GM18873 (cell line): ENCODE results near the gene ZNF428.
"Not testable (repeated sequence)": the region's sequence is repeated elsewhere in the genome, so short reads cannot be mapped to it uniquely, and the experiment has no call there.

Experiments used
- ATAC-seq: cut with Tn5 transposase; IDR thresholded peaks from one replicate; pipeline ENCODE4 v1.9.1; 2021; ENCODE audit warnings: mild to moderate bottlenecking, moderate library complexity, moderate number of reproducible peaks; ENCODE audit not compliant: unreplicated experiment, low FRiP score

The ZNF428 gene

DNA sequence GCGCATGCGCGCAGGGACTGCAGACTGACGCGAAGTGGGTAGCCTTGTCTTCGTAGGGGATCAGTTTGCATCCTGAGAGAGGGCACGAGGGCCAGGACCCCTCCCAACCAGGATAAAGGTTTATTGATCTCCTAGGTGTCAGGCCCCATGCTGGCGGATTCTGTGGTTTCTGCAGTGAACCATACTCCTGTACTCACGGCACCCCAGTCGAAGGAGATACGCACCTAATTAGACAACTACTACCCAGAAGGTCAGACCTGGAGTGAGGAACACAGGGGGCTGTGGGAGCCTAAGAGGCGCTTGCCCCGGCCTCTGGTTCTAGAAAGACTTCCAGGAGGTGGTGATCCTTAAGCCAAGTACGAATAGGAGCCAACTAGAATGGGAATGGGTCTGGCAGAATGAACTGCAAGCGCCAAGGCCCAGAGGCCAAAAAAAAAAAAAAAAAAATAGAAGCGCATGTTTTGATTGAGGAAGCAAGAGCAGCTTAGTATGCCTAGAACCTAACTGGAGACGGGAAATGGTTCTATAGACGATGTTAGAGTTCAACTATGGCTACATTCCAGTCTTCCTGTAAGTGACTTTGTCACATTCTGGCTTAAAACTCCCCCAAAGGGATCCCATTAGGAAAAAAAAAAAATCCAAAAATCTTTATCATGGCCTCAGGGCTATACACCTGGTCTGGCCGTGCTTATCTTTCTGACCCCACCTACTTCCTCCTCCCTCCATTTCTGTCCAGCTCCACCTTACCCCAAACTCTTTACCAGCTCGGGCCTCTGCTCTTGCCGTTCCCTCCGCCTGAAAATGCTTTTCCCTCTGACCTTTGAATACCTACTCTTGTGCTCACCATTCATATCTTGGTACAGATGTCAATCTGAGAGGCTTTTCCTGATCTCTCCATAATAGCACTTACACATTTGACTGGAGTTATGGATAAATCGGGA is 902 bp upstream of the ZNF428 start:
- ATAC-seq, result no peak

- peak; percentile 6 for ATAC-seq
Measured at GRCh38 chr19:43618921-43619261, 538 bp downstream of the ZNF428 start.

GRCh38 chr19:43616954-43617353 is 2.5 kb downstream of the ZNF428 start:
- no peak for ATAC-seq

DNA sequence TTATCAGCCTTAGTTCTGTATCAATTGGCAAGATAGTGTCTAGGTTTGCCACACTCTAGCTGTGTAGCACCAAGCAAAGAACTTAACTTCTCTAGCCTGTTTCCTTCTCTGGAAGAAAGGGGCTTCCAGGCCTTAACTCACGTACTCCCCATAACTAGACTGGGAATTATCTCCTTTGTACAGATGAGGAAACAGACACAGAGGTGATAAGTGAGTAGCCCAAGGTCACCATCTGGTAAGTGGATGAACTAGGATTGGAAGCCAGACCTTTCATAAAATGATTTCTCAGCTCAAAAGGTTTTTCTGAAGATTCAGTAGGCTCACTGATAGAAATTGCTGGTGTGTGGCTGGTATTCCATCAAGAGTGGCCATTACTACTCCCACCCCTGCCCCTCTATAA is 3.1 kb downstream of the ZNF428 start:
- no peak for ATAC-seq

GRCh38 chr19:43612374-43612773 is 7.1 kb downstream of the ZNF428 start:
- no peak for ATAC-seq

DNA sequence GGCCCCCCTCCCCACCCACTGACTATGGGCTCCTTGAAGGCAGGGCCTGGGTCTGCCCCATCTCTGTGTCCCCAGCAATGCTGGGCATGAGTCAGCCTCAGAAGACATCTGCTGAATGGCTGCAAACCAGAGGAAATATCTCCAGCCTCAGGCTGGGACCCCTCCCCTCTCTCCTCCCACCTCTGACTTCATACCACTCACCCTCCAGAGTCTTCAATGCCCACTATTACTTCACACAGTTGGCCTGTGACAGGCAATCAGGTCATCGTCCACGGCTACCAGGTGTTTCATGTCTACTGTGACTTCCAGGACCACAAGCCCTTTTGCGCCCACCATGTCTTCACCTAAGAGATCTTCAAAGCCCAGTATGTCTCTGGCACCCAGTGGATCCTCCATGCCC is 7.6 kb downstream of the ZNF428 start, which contains the start of gene SRRM5:
SRRM5 (plus strand) TSS at position 301 of the 400 bp plus-strand sequence; CDS start at position 335, 34 bp downstream.
- no peak for ATAC-seq

- ATAC-seq, result no peak
Measured at GRCh38 chr19:43610493-43610892, 8.9 kb downstream of the ZNF428 start.

DNA sequence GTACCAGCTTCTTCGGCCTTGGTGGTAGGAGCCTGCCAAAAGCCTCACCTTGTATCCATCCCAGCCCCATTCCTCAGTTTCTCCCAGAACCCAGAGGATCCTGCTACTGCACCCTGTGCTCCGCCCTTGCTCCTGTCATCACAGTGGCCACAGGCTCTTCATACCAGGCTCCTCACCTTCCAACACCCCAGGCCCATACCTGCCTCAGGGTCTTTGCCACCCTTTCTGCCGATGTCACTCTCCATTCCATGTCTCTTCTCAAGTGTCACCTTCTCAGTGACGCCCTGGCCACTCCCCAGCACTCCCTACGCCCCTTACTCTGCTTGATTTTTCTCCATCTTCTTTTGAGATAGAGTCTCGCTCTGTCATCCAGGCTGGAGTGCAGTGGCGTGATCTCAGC is 9.6 kb downstream of the ZNF428 start:
- ATAC-seq, result no peak

- no peak for ATAC-seq
Measured at GRCh38 chr19:43607238-43608205, 11.9 kb downstream of the ZNF428 start.

DNA sequence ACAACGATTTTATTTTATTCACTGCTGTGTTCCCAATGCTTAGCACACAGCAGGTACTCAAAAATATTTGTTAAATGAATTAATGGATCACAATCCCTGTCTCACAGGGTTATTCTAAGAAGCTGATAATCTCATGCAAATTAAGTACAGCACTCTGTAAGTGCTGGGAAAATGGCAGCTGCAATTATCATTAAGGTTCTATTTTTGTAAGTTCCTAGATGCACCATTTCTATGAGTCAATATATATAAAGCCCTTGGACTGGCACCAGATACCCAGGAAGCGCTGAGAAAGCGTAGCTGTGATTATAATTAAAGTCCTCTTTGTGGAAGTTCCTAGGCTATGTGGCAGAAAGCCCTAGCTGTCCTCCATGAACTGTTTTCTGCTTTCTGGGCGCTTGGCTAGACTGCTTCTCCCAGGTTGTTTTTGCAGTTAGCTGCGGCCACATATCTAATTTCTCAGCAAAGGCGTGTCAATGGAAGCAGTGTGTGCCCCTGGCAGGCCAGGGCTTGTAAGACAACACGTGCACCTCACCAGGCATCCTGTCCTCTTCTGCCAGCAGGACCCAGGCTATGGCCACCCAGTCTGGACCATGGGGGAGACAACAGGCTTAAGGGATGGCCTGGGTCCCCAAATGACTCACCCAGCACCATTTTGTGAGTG is 12.7 kb downstream of the ZNF428 start:
- no peak for ATAC-seq

DNA sequence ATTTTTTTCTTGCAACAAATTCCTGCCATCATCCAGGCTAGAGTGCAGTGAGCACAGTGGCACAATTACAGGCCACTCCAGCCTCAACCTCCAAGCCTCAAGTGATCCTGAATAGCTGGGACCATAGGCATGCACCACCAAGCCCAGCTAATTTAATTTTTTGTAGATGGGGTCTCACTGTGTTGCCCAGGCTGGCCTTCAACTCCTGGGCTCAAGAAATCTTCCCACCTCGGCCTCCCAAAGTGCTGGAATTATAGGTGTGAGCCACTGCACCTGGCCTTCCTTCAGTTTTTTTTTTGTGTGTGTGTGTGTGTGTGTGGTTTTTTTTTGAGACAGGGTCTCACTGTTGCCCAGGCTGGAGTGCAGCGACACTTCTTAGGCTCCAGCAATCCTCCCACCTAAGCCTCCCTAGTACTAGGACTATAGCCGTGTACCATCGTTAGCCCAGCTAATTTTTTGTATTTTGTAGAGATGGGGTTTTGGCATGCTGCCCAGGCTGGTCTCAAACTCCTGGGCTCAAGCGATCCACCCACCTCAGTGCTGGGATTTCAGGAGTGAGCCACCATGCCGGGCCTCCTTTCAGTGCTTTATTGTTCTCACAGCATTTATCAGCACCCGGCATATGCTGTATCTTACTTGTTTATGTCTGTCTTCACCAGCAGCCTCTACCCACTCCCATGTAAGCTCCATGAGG is 13.4 kb downstream of the ZNF428 start:
- ATAC-seq, result no peak

DNA sequence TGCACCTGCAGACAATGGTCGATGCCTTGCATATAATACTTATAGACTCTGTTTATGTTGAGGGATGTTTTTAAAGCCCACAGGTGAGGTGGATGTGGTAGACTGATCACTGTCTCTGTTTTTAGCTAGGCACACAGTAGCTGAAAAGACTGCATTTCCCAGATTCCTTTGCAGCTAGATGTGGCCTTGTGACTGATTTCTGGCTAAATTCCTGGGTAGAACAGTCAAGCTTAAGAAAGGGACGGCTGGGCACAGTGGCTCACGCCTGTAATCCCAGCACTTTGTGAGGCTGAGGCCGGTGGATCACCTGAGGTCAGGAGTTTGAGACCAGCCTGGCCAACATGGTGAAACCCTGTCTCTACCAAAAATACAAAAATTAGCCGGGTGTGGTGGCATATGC is 19.1 kb downstream of the ZNF428 start:
- ATAC-seq, result not testable (repeated sequence)

GRCh38 chr19:43599635-43600295 is 19.7 kb downstream of the ZNF428 start:
- no peak for ATAC-seq

GRCh38 chr19:43598445-43599240 is 20.8 kb downstream of the ZNF428 start:
- no peak for ATAC-seq

GRCh38 chr19:43597876-43598275 is 21.6 kb downstream of the ZNF428 start:
- ATAC-seq, result no peak

- no peak for ATAC-seq
Measured at GRCh38 chr19:43596842-43597461, 22.5 kb downstream of the ZNF428 start.

DNA sequence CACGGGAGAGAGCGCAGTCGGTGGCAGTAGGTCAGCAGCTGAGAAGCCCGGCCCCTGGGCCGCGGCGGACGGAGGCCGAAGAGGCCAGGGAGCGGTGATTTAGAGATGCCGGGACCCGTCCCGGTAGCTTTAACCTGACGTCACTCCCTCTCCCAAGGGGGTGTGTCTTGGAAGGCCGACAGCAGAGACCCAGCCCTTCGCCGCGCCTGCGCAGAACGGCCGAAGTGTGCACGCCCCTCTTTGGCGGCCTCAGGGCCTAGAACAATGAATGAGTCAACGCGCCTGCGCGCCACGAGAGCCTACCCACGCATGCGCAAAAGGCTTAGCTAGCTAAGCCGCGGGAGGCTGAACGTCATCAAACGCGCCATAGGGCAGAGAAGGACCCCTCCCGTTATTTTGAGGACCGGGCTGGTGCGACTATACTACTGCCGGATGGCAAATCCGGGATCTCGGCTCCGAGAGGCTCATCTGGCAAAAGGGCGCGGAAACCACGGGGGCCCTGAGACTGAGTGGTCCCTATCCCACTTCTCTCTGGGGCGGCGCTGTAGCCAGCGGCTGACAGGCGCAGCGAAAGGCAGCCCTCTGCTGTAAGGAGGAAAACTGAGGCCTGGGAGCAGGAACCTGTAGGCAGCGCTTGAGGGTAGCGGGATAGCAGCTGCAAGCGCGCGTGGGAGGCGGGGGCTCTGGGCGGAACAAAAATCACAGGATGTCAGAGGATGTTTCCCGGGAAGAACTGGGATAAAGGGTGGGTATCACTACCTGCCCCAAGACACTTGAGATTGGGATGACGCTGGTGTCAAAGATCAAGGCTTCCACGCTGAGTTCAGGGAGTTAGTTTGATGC is 23.2 kb downstream of the ZNF428 start, which contains the start of the genes IRGQ and ZNF576:
IRGQ (minus strand) TSS at position 136 of the 843 bp plus-strand sequence. CDS start 796 bp downstream, outside the sequence.
ZNF576 (plus strand) TSS at position 597 of the 843 bp plus-strand sequence. CDS start 514 bp downstream, outside the sequence.
- ATAC-seq, result peak; percentile 75
